ENCODE results near the gene MAS1.

Gene MAS1

DNA sequence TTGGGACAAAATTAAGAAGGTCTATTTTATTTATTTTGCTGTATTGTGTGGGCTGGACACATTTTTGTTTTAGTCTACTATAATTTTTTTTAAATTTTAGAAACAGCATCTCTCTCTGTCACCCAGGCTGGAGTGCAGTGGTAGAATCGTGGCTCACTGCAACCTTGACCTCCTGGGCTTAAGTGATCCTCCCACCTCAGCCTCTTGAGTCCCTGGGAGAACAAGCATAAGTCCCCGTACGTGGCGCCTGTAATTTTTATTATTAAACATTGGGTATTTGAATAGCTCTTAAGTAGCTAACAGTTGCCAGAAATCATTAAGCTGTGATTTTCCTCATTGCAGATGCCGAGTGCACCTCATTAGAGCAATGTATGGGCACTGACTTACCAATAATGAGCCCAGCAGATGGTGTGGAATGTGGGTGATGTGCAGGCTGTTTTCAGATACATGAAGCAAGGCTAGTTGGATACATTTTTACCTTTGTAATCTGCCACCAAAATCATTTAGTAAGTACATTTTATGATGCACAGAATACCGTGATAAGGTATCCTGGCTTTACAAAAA is 10.3 kb upstream of the MAS1 start:
- no peak for DNase-seq

DNA sequence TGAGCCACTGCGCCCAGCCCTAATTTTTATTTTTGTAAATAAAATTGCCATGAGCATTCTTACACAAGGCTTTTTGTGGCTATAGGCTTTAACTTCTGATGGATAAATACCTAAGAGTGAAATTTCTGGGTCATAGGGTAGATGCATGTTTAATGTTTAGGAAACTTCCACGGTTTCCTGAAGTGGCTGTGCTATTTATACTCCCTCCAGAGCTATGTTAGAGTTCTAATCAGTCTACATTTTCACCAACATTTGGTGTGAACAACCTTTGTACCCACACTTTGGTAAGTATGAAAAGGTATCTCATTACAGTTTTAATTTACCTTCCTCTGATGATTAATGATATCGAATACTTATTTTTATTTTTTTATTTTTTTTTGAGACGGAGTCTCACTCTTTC is 6.1 kb upstream of the MAS1 start:
- no peak for DNase-seq

DNA sequence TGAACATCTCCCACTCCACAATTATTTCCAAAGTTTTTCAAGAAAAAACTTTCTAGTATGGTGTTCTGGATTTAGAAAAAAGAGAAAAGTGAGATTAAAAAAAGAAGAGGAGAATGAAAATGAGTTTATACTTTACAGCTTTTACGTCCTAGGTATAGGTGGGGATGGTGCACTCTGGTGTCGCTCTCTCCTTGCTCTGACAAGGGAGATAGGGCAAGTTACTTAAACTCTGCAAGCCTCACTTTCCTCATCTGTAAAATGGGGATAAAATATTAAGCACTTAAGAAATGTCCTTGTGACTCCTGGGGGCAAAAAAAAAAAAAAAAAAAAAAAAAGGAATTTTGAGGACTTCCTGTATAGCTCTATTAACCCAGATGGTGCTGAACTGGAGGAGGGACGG is 4.5 kb upstream of the MAS1 start:
- no peak for DNase-seq

DNA sequence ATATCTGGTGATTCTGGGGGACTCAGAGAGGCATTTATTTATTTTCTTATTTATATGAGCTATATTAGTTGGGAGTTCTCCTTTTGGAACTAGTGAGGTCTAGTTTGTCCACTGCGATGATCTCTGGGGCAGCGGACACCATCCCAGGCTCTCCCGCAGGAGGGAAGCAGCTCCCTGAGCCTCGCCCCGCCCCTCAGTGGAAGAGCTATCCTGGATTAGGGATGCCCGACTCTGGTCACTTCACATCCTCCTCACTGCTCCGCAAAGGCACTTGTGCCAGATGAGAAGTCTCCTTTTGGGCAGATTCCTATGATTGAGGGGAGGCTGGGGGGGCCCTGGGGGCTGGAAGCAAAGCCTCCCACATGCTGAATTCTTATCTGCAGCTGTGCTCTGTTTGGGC is 3.6 kb upstream of the MAS1 start:
- no peak for DNase-seq

DNA sequence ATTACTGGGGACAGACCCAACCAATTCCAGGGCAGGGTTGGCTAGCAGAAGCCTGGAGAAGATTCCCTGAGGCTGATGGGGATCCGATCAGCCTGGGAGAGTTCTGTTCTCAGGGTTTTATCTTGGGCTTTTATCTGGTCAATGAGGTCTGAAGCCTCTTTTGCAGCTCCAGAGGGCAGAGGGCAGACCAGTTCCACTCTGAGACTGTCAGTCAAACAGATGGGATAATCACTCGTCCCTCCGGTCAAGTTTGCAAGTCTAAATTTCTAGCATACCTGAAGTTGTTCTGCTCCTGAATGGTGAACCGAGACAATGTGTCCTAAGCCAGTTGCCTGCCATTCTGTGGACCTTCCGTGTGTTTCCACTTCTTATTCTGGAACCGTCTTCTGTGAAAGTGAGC is 3.0 kb upstream of the MAS1 start:
- no peak for DNase-seq

DNA sequence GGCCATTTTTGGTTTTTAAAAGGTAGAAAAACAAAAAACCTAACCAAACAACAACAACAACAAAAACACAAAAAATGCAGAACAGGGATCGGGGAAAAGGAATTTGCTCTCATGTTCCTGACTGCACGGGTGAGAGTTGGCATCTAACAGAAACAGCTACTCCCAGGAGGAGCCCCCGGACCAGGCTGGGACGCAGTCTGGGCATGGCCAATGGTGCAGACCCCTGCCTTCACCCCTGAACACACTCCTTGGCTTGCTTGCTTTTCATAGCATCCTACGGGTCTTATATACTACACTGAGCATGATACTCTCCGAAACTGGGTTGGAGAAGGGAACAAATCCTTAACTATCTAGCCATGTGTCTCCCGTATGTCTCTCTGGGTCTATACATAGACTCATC is 587 bp upstream of the MAS1 start:
- DNase-seq = no peak

DNA sequence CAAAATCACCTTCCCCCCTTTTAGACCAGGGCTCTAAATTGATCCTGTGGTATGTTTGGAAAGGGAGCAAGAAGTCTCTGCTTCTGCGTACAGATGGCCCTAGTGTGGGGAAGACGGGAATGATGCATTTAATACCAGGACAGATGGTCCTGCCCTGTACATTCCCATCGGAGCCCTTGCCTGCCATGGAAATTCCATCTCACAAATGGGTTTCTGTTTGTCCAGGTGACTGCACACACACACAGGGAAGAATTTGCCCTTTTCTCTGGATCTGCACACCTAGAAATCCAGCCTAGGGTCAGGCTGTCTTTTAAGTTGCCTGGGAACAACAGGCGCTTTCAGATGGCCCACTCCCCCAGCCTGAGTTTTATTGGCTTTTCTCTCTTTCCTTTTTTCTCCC is 1.3 kb downstream of the MAS1 start:
- no peak for DNase-seq

DNA sequence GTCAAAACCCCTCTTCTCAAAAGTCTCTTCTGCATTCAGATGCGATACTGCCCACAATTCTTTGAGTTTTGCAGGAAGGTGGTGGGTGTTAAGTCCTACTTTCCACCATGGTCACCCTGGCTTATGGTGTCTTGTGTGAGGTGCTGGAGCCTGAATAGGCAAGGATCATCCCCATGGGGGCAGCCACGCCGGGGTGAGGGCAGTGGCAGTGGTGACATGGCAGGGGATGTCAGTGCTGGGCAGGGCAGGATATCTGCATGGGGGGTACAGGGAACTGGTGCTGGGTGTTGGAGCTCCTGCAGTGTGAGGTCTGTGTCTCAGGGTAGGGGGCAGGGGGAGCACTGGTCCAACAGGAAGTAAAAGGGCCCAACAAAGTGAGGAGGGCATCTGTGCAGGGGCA is 2.3 kb downstream of the MAS1 start:
- no peak for DNase-seq

DNA sequence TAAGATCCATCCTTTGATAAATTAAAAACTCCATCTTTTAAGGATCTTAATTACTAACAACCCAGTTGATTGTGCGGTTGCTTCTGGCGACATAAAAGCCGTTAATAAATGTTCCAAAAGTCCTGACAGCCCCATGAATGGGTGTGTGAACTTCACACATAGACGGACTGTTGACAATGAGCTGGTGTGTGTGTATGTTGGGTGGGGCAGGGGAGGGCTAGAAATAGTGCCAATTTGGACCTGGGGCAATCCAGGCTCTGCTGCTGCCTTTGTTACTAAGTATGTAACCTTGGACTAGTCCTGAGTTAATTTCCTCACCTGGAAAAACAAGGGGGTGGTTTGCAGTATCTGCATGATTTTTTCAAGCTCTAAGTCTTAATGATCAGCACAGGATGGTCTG is 4.2 kb downstream of the MAS1 start:
- DNase-seq = no peak

DNA sequence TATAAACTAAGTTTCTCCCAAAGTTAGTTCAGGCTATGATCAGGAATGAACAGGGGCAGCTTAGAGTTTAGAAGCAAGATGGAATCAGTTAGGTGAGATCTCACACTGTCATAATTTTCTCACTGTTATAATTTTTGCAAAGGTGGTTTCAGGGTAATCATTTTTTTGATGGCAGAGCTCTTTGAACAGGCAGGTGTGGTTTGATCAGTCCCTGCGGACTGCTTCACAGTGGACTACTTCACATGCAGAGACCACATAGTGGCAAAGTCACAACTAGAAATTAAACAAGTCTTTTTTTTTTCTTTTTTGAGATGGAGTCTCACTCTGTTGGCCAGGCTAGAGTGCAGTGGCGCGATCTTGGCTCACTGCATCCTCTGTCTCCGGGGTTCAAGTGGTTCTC is 6.8 kb downstream of the MAS1 start:
- no peak for DNase-seq

DNA sequence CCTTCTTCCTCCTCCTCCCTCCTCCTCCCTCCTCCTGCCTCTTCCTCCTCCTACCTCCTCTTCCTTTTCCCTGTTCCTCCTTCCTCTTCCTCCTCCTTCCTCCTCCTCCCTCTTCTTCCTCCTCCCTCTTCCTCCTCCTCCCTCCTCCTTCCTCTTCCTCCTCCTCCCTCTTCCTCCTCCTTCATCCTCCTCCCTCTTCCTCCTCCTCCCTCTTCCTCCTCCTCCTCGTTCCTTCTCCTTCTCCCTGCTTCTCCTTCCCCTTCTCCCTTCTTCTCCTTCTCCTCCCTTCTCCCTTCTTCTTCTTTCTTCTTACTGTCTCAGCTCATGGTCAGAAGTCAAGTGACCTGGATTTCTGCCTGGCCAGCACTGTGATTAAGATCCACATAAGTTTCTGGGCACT is 7.7 kb downstream of the MAS1 start:
- no peak for DNase-seq

DNA sequence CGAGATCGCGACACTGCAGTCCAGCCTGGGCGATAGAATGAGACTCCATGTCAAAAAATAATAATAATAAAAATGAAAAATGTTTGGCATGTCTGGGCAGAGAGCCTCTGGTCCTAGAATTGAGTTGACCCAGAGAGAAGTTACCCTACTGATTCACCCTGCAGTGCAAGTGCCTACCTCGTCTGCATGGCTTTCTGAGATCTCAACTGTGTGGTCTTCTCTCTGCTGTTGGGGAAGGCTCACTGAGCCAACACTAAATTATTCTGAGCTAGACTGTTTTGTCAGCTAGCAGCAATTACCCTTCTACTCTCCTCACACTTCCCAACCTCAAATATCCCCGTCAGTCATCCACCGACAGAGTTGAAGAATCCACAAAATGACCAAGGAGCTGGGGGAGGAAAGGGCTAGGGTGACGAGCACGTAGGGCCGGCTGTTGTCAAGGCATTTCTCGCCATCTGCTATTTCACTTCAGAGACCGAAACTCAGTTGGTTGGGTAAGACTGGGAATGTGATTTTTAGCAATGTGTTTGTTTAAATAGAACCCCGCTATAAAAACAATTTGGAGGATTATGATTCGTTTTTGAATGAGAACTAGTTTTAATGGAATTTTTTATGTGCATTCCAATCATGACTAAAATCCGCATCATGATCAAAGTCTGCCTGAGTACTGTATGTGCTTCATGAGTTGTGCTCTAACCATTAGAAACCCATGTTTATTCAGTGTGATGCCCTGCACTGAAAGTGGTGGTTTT is 9.4 kb downstream of the MAS1 start:
- no peak for DNase-seq

DNA sequence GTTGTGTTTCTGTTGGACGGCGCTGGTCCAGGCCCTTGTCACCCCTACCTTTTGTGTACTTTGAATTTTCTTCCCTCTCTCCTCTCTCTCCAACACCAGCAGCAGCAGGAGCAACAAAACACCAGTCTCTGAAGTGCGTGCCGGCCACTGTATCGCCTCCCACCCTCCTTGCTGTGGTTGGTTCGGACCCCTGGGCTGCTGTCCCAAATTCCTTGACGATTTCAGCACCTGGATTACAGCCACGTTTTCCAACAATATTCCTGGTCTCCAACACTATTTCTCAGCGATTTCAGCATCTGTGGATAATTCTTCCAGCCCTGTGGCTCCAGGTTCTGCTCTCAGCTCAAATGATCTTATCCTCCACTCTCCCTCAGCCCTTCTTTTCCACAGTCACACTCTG is 11.8 kb downstream of the MAS1 start:
- no peak for DNase-seq

DNA sequence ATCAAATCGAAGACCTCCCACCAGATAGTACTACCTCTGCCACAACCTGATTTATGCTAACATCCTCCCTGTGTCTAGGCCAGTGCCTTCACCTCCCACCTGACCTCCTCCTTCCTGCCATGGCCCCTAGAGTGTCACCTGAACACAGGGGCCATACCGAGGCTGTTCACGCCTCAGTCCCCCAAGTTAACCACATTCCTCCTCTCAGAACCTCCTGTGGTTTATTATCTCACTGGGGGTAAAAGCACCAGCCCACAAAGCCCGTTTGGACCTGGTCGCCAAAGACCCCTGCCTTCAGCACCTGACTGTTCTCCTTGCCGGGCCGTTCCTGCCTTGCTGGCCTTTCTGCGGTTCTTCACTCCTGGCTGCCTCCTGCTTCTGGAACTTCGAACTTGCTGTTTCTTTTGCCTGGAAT is 13.7 kb downstream of the MAS1 start:
- DNase-seq = no peak

DNA sequence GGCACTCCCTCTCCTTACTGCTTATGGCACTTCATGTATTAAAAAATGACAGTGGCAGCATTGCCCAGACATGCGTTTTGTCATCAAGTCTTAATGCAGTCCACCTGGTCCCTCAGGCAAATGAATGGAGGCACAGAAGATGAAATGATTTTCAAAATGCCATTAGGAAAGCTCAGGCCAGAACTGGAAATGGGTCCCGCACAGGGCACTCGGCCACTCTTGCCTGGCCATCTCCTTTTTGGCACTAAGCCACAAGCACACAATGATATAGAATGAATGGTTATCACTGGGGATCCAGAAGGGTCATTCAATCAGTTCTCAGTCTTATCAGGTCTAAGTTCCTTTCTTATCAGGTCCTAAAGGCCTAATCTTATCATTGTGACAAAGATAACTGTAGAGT is 15.6 kb downstream of the MAS1 start:
- no peak for DNase-seq

DNA sequence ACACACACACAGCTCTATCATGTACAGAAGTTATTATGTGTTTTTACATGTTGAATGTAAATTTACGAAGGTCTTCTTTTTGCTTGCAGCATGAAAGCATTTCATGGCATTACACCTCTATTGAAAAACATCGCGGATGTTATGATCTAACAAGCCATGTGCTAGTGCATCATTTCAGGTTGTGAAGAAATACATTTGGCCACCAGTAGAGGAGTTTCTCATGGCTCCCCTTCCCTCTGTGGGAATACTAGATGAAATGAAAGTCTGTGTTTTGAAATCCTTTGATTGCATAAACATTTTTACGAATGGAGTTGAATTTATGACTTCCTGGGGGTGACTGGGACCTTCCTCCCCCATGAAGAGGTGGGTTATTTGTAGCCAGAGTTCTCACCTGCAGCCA is 17.7 kb downstream of the MAS1 start:
- no peak for DNase-seq

DNA sequence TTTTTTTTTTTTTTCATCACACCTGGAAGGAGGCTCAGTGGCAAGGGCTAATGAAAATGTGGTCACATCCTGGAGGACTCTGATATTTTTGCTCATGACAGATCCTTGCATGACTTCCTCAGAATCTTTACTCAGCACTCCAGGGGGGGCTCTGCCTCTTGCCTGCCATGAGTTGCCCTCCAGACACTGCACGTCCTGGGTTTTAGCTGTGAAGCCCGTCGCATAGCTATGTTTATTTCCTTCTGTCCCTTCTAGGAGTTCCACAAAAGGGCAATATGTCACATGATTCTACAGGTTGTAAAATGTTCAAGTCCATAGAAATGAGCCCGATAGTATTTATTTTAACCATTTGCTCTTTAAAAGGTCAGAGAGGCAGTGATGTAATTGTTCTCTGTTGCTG is 18.2 kb downstream of the MAS1 start:
- DNase-seq = no peak

DNA sequence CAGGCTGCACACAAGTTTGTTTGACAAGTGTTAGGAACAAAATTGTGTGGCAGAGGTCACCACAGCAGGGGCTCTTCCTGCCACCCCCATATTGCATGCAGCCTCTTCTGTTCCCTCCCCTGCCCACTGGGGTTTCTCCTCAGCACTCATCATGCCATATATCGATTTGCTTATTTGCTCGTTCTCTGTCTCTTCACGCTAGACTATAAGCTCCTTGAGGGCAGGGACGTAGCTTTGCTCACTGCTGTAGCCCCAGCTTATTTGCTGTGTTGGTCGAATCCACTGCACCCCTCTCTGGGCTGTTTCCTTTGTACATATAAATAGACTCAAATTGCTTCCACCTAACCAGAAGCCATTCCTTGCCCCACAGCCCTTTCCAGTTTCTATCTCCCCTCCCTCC is 19.6 kb downstream of the MAS1 start:
- DNase-seq = no peak

DNA sequence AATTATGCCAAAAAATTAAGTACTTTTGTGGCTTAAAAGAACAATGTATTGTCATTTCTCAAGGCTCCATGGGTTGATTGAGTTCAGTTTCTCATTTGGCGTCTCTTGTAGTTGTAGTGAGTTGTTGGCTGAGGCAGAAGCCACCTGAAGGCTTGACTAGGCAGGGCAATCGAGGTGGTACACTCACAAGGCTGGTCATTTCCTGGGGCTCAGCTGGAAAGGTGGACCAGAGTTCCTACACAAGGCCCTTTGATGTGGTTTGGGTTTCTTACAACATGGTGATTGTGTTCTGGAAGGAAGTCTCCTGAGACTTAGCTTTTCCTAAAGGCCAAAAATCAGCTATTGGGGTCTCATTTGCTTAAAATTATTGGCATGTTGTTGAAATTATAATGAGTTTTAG is 22.6 kb downstream of the MAS1 start:
- no peak for DNase-seq

DNA sequence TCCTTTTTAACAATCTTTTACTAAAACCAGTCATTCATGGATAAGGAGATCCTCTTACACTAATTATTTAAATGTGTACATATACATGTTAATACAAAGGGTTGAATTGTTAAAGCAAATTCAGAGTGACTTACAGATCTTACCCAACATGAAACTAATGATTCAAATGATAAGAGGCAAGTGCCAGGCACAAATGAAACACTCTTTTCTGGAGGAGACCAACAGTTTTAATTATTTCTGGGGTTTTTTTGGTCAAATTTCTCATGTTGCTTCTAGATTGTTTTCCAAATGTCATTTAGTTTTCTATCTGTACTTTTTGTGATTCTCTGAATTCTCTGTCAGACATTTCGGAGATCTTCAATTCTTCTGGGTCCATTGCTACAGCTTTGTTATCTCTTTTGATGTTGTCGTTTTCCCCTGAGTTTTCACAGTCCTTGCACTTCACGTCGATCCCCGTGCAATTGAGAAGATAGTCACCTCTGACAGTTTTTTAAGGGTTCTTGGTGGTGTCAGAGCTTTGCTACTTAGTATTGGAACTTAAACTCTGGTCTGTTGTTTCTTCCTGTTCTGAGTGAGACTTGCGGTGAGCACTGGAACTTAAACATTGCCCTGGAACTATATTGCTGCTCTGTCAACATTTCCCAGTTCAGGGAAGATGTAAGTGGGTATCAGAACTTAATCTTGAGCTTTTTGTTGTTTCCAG is 23.2 kb downstream of the MAS1 start:
- DNase-seq = no peak

DNA sequence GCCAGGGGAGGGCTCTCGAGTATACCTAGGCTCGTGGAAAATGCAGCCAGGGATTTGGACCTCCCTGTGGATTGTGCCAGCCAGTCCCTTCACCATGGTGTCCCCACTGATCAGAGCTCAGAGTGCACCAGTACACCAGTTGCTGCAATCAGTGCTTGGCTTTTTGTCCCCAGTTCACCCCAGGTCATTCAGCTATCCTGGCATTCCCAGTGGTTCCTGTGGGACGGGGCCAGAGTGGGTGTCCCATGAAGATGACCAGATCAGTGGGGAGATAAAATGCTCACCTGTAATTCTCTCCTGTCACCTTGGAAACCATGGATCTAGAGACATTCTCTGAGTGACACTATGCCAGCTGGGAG is 23.8 kb downstream of the MAS1 start:
- no peak for DNase-seq

DNA sequence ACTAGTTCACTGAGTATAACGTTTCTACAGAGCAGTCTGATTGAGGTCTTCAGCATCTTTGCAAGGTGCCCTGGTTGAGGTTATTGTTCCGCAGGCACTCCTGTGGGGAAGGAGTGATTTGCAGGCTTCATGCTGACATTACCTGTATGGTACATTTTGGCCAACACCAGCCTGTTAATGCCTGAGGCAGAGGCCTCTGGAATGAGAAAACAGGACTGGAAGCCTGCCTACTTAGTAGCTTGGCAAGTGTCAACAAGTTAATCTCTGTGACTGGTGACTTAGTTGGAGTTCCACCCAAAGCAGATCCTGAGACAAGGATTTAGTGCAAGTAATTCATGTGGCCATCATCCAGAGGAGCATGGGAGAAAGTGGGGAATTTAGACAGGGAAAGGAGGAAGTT is 24.6 kb downstream of the MAS1 start:
- DNase-seq = no peak

DNA sequence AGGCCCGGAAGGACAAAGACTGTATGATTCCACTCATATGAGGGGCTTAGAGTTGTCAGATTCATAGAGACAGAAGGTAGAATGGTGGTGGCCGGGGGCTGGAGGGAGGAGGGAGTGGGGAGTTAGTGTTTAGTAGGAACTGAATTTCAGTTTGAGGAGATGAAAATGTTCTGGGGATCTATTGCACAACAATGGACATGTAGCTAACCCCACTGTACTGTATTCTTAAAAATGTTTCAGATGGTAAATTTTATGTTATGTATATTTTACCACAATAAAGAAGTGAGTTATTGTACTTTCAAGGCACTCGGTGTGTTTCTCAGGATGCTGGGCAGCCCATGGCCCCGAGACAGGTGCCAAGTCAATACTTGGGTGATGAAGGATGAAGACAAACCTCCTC is 25.4 kb downstream of the MAS1 start:
- DNase-seq = no peak

DNA sequence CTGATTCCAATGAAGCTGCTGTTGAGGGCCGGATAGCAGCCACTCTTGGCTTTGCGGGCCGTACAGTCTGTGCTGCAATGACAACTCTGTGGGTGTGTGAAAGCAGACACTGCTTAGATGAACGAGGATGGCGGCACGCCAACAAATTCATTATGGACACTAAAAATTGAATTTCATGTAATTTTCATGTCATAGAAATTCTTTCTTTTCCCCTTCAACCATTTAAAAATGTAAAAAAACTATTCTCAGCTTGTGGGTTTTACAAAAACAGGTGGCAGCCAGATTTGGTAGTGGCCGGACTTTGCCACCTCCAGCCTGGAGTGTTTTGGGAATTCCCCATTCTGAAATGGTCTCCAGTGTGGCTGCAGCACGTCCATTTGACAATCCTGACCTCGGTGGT is 26.0 kb downstream of the MAS1 start:
- no peak for DNase-seq

DNA sequence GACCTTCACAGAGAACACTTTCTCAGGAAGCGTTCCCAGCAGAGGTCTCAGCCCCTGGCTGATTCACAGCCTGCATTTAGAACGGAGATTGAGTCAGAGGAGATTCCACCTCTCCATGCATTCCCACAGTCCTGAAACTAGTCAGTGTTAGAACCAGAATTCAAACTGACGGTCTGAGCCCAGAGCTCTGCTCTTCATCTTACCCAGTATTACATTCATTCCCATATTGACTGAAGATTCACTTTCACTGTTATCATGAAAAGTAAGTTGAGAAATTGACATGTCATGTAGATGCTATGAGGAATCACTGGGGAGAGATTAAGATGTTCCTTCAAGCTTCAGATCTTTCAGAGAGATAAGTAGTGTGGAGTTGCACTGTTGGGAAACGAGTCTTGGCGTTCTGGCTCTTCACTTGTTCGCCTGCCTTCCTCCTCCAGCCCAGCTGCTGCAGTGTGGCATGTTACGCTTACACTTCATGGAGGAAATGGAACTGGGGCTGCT is 28.3 kb downstream of the MAS1 start:
- DNase-seq = no peak

Data from activated T-cell treated with anti-CD3 and anti-CD28 coated beads, Interleukin-2, amount 50 U/mL, for 48 hours (primary cell).